HG02970 (cell line): Measurements from ENCODE around the gene NRCAM.

Experiments
- ATAC-seq: cut with Tn5 transposase; IDR thresholded peaks from one replicate; pipeline ENCODE4 v1.9.1; 2021; ENCODE audit warnings: mild to moderate bottlenecking, moderate library complexity, moderate number of reproducible peaks; ENCODE audit not compliant: unreplicated experiment, low FRiP score

NRCAM gene

DNA sequence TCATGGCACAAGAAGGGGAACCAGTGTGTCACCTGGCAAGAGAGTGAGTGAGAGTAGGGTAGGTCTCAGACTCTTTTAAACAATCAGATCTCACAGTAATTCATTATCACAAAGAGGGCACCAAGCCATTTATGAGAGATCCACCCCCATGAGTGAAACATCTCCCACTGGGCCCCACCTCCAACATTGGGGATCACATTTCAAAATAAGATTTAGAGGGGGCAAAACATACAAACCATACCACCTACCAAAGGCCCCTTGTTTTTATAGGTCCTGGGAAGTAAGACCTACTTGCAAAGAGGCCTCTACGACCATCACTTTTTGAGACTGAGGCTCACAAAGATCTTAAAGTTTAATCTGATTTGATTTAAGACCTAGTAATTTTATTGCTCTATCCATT lies 134.9 kb downstream of the NRCAM start:
- no peak for ATAC-seq

DNA sequence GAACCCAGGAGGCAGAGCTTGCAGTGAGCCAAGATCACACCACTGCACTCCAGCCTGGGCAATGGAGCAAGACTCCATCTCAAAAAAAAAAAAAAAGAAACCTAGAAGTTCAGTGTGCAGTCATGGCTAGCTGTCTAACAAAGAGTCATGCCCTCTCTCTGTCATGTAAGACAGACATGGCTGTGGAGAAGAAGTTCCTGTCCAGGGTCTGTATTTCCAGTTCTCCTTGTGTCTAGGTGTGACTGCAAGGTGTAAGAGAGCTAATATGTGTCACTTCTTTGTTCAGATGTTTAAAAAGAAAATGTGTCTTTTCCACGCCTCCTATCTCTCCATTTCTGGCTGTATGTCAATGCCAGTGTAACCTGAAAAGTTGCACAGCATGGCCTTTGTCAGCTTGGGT lies 139.5 kb downstream of the NRCAM start:
- ATAC-seq: no peak

DNA sequence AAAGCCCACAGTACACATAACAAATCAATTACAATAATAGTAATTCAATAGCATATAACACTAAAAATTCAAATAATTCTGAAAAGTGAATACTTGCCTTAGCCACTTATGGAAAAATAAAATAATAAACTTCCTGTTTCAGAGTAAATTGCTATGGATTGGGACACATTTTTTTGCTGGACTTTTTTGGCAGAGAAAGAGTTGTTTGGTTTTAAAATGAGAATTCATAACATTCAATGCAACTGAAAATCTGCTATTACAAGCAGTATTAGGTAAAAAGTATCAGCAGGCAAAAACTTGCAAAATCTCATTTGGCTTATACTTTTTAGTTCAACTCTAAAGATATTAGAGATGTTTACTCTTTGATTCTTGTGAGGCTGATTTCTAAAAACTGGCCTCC lies 141.7 kb downstream of the NRCAM start:
- ATAC-seq: no peak

GRCh38 chr7:108314049-108314448 lies 142.2 kb downstream of the NRCAM start:
- no peak for ATAC-seq

GRCh38 chr7:108313086-108313485 lies 143.2 kb downstream of the NRCAM start:
- ATAC-seq: no peak

- no peak for ATAC-seq
These were observed 144.6 kb downstream of the NRCAM start for GRCh38 chr7:108311446-108312168.

- no peak for ATAC-seq
These were observed 145.9 kb downstream of the NRCAM start for GRCh38 chr7:108310351-108310750.

GRCh38 chr7:108308903-108309302 lies 147.3 kb downstream of the NRCAM start:
- ATAC-seq: no peak

- ATAC-seq: no peak
These were observed 148.0 kb downstream of the NRCAM start for GRCh38 chr7:108308276-108308675.

DNA sequence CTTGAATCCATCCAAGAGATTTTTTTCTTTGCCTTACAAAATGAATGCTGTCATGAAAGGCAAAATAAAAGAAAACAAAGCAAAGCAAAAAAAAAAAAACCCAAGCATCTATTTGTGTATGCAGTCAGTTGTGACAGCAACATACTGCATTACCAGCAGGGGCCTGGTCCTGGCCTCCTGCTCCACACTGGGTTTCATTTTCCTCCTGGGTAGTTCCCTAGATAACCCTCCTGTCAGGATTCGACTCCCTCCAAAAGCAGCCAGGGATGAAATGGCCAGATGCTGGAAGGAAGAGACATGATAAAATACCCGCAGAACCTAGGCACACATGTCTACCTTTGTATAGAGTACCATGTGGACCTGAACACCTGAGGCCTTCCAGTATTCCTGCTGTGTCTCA lies 148.6 kb downstream of the NRCAM start:
- no peak for ATAC-seq

GRCh38 chr7:108307194-108307593 lies 149.0 kb downstream of the NRCAM start:
- no peak for ATAC-seq

DNA sequence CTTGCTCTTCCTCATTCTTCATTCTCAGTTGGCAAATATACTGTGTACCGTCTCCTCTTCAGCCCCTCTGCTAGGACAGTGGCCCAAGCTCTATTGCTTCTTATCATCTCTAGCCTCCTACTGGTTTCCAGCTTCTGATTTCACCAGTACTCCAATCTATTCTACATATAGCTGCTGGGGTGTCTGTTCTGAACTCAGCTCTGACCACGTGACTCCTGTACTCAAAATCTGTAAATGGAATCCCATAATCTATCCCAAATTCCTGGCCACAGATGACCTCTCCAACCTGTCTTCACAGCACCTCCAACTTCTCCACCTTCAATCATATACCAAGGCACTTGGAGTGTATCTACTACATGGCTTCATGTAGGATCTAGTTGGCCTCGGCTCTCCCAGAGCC lies 152.9 kb downstream of the NRCAM start:
- ATAC-seq: no peak

DNA sequence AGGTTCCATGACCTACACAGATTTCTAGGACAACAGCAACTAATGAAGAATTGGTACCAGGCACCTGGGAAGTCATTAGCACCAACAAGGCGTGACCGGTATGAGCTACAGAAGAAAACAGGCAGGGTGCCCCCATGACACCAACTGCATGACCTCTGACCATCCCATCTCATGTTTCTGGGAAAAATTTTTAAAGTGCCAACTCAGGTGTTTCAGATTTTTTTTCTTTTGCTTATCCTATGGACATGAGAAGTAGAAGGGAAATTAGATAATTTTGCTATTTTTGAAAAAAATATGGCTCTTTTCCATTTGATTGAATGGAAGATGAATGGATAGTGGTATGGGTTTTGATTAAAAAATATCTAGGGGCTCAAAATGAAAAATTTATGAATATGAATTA lies 154.8 kb downstream of the NRCAM start:
- ATAC-seq: no peak

- no peak for ATAC-seq
These were observed 156.8 kb downstream of the NRCAM start for GRCh38 chr7:108299251-108299973.

DNA sequence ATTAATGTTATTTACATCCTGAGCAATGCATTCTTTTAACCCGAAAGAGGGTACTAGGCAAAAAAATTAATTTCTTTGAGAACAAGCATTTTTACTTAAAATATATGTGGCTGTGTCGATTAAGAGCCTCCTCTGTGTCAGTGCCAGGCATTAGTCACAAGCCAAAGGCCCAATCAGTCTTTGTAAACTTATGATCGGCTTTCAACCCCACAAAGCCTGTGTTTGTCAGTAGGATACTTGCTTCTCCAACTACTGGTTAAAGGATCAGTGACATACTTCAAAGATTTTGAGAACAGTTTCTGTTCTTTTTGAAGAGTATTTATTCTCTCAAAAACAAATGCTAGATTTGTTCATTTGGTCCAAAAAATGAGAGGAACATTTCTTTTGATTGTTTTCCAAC lies 159.3 kb downstream of the NRCAM start:
- ATAC-seq: no peak

DNA sequence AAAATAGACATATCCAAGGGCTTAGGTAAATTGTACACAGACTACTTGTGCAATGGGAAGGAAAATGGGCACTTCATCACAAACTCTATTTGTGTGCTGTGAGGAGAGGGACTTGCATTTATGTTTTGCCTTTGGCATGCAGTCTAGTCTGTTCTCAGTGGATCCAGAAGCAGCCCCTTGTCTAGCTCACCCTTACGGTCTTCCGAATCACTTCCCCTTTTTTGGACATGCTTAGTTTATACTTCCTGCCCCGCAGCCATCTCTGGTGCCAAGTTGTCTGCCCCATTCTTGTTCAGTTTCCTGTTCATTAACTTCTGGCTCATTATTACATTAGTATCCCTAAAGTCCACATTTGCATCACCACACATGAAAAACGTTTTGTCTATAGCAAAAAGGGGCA lies 161.6 kb downstream of the NRCAM start:
- peak; percentile 75 for ATAC-seq

DNA sequence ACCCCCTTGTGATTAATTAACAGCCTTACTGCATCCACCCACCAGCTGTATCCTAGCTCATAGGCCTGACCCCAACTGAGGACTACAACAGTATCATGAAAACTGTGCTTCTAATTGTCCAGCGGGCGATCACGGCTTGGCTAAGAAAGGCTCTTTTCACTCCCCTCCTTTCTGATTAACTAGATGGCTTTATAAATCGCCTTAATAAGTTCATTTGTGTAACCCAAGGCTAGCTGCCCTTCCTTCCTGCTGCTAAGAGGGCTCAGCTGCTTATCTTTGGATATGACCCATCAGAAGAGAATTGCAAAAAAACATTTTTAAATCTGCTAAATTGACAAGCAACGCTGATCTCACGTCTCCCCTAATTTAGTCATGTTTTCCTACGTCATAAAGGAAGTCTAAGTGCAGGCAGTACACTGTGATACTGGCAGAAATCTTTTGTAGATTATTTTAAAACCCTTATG lies 163.1 kb downstream of the NRCAM start:
- ATAC-seq: no peak

DNA sequence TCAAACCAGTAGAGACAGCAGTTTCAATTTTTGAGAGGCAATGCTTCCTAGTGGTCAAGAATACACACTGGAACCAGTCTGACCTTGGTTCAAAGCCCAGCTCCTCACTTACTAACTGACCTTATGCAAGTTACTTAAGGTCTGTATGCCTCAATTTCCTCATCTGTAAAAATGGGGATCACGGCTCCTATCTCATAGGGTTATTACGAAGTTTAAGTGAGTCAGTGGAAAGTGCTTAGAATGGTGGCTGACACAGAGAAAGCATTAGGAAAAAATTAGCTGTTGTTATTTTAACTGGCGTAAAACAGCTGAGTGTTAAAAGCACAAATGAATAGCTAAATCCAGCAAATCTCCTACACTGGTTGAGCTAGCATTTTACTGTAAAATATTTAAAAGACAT lies 163.7 kb downstream of the NRCAM start:
- ATAC-seq: no peak

- ATAC-seq: no peak
These were observed 164.3 kb downstream of the NRCAM start for GRCh38 chr7:108291791-108292440.

DNA sequence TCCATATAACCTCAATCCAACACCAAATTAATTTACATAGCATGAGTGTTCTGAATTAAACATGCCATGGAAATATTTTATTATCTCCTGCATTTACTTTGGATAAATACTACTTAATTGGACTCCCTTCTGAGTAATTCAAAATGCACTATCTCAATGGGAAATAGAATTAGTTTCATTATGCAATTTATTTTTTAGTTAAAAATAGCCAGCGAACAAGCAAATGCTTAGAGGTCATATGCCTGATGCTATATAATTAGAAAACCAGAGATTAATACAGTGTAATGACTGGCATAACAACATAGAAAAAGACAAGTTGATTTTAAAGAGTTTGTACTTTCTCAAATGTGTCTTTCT lies 165.1 kb downstream of the NRCAM start:
- no peak for ATAC-seq

- no peak for ATAC-seq
These were observed 165.6 kb downstream of the NRCAM start for GRCh38 chr7:108290459-108291151.
